Measurements from ENCODE around the gene ZNF282. TPM values are rescaled to one million over a fixed set of nuclear protein-coding genes. Genes with fewer than 3 reads are reported as not detected.
"Not testable (repeated sequence)": the region's sequence is repeated elsewhere in the genome, so short reads cannot be mapped to it uniquely, and the experiment has no call there.

The ZNF282 gene
- total RNA-seq, 1 donor from 2014 or later, result 17.9 TPM

- TF ChIP-seq CTCF (IDR thresholded peaks at IDR 0.05), result no peak
- Histone ChIP-seq H3K9me3 (no peaks in the 10 kb centered on the region), H3K4me3 (peak overlapping the region; percentile 84 to 95), H3K4me1 (peaks cover 6 to 12% of the 10 kb centered on the region in 2 donors), H3K27me3 (no peaks in the 10 kb centered on the region), H3K36me3 (no peaks in the 10 kb centered on the region), H3K27ac (no peak overlapping the region)
- DNase-seq (ENCODE audit: low spot score in 2 of 2), result no peak
- intact Hi-C loops (cut with DNase I), result no loop called here
These were observed 45.3 kb downstream of the ZNF282 start for GRCh38 chr7:149240637-149241036.

- intact Hi-C loops (cut with DNase I), result no loop called here
- DNase-seq (ENCODE audit: low spot score in 2 of 2), result no peak
- Histone ChIP-seq H3K27me3 (no peaks in the 10 kb centered on the region), H3K36me3 (no peaks in the 10 kb centered on the region), H3K27ac (no peak overlapping the region), H3K4me3 (no peak overlapping the region), H3K9me3 (no peaks in the 10 kb centered on the region), H3K4me1 (peaks cover 6 to 12% of the 10 kb centered on the region in 2 donors)
- TF ChIP-seq CTCF (IDR thresholded peaks at IDR 0.05), result no peak
These were observed 46.4 kb downstream of the ZNF282 start for GRCh38 chr7:149241696-149242095.

GRCh38 chr7:149245244-149245643 lies 49.9 kb downstream of the ZNF282 start:
- intact Hi-C loops (cut with DNase I), result no loop called here
- Histone ChIP-seq H3K27ac (no peak overlapping the region), H3K4me1 (peaks cover 6 to 10% of the 10 kb centered on the region in 2 donors), H3K9me3 (no peaks in the 10 kb centered on the region), H3K27me3 (no peaks in the 10 kb centered on the region), H3K4me3 (no peak overlapping the region), H3K36me3 (peaks cover 0 to 2% of the 10 kb centered on the region in 2 donors)
- TF ChIP-seq CTCF (IDR thresholded peaks at IDR 0.05), result no peak
- DNase-seq (ENCODE audit: low spot score in 2 of 2), result no peak

GRCh38 chr7:149245744-149246143 lies 50.4 kb downstream of the ZNF282 start:
- Histone ChIP-seq H3K4me1 (peaks cover 4 to 5% of the 10 kb centered on the region in 2 donors), H3K9me3 (no peaks in the 10 kb centered on the region), H3K27me3 (no peaks in the 10 kb centered on the region), H3K36me3 (peaks cover 4 to 7% of the 10 kb centered on the region in 2 donors), H3K27ac (no peak overlapping the region), H3K4me3 (no peak overlapping the region)
- intact Hi-C loops (cut with DNase I), result no loop called here
- TF ChIP-seq CTCF (IDR thresholded peaks at IDR 0.05), result no peak
- DNase-seq (ENCODE audit: low spot score in 2 of 2), result no peak

GRCh38 chr7:149248777-149249176 lies 53.4 kb downstream of the ZNF282 start:
- Histone ChIP-seq H3K9me3 (no peaks in the 10 kb centered on the region), H3K36me3 (peaks cover 25 to 37% of the 10 kb centered on the region in 2 donors), H3K27ac (no peak overlapping the region), H3K4me3 (no peak overlapping the region), H3K4me1 (no peaks in the 10 kb centered on the region), H3K27me3 (no peaks in the 10 kb centered on the region)
- intact Hi-C loops (cut with DNase I), result no loop called here
- no peak for DNase-seq (ENCODE audit: low spot score in 2 of 2)
- TF ChIP-seq CTCF (IDR thresholded peaks at IDR 0.05), result no peak

GRCh38 chr7:149250151-149250550 lies 54.8 kb downstream of the ZNF282 start:
- H3K27ac ChIP-seq; H3K4me1 ChIP-seq; DNase-seq (ENCODE audit: low spot score in 2 of 2); H3K9me3 ChIP-seq; intact Hi-C loops (cut with DNase I); H3K4me3 ChIP-seq; H3K27me3 ChIP-seq: not testable (repeated sequence)
- H3K36me3 ChIP-seq, result peaks cover 38 to 50% of the 10 kb centered on the region in 2 donors

GRCh38 chr7:149251518-149251917 lies 56.2 kb downstream of the ZNF282 start:
- H3K4me3 ChIP-seq; DNase-seq (ENCODE audit: low spot score in 2 of 2); intact Hi-C loops (cut with DNase I); H3K27me3 ChIP-seq; H3K27ac ChIP-seq; H3K4me1 ChIP-seq; H3K9me3 ChIP-seq: not testable (repeated sequence)
- H3K36me3 ChIP-seq, result peaks cover 38 to 61% of the 10 kb centered on the region in 2 donors

All from ascending aorta (tissue), 2 donors.